ENCODE measurements around the gene PIGC.

Gene PIGC

DNA sequence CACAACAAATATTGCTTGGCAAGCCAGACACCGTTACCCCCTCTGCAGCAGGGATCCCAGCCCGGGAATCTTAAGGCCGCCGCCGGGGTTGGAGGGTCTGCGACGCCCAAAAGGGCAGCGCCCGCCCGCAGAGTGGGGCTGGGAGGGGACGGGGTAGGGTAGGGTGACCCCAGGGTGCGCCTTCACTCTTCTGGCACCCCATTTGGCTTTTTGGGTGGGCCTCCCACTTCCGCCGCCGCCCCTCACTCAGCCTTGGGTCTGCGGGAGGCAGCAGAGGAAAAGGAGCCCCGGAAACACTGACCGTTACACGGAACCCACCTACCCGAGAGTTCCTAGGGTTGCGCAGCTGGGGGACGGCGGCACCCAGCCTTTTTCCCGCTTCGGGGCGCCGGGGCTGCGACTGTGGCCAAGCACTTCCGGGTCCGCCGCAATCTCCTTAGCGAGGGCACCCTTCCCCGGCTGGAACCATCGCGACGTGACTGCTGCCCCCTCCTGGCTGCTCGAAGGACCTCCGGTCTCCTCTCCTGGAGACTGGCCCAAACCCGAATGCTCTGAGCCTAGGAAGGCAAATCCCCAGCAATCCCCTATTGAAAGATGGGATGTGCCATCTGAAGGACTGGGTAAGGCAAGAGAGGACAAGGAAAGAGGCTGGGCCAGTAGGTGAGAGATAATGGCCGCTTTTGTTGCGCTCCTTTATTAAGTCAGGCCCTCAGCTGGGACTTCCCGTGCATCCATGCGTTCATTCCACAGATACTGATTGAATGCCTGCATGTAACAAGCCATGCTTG lies at the start of gene PIGC:
Gene PIGC, minus strand, starts transcription at position 404 of the 788 bp plus-strand sequence. CDS start 1,447 bp downstream, outside the sequence.
- peak; percentile 92 for DNase-seq (ENCODE audit: insufficient read length, low spot score)
- peak; percentile 94 for FAIRE-seq

DNA sequence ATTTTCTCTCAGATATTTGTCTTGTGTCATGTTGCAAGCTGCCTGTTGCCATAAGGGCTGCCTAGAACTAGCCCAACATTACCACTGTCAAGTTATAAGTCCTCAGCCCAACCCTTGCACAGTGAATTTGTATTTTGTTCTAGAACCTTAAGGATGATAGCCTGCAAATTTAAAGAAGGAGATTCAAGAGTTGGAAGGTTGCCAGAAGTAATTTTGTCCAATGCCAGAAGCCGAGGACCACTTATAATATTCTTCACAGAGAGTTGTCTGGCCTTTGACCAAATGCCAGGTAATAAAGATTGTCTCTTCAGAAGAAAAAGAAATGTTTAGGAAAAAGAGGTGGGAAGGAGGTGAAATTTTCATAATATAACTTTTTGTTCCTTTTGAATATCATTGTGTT lies 48.6 kb upstream of the PIGC start:
- DNase-seq (ENCODE audit: insufficient read length, low spot score) (no peak), FAIRE-seq (no peak)

GRCh38 chr1:172489847-172490246 lies 46.0 kb upstream of the PIGC start:
- FAIRE-seq: no peak
- DNase-seq (ENCODE audit: insufficient read length, low spot score): no peak

DNA sequence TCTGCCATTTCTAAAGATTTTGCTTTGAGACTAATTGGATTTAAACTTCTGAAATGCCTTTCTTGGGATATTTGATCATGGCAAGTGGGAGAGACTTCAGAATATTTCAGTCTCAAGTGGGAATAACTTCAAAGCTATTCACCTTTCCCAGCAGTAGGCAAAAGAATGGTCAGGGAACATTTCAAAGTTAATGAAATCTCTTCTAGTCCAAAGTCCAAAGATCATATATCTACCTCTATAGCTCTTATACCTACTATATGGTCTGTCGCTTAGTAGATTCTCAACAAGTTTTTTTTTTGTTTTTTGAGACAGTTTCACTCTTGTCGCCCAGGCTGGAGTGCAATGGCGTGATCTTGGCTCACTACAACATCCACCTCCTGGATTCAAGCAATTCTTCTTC lies 44.5 kb upstream of the PIGC start:
- DNase-seq (ENCODE audit: insufficient read length, low spot score) (no peak), FAIRE-seq (no peak)

- DNase-seq (ENCODE audit: insufficient read length, low spot score): no peak
- FAIRE-seq: no peak
Measured at GRCh38 chr1:172487550-172487949, 43.7 kb upstream of the PIGC start.

- no peak for FAIRE-seq
- DNase-seq (ENCODE audit: insufficient read length, low spot score): no peak
Measured at GRCh38 chr1:172486805-172487454, 43.1 kb upstream of the PIGC start.

DNA sequence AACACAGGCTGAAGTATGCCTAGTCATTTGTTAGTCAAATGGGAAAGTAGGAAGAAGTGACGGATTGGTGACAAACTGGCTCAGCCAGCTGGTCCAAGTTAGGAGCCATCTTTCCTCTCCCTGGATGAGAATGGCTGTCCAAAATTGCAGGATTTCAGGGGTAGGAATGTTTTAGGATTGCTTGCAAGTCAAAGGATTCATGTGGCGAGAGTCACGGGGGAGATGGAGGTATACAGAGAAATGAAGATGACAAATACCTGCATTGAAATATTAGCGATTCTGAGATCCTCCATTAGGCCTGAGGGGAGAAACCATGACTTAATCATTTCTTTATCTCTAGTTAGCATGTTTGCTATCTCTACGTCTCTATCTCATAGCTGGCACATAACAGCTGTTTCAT lies 41.8 kb upstream of the PIGC start:
- DNase-seq (ENCODE audit: insufficient read length, low spot score) (no peak), FAIRE-seq (no peak)

GRCh38 chr1:172484252-172484651 lies 40.4 kb upstream of the PIGC start:
- DNase-seq (ENCODE audit: insufficient read length, low spot score) (no peak), FAIRE-seq (no peak)

DNA sequence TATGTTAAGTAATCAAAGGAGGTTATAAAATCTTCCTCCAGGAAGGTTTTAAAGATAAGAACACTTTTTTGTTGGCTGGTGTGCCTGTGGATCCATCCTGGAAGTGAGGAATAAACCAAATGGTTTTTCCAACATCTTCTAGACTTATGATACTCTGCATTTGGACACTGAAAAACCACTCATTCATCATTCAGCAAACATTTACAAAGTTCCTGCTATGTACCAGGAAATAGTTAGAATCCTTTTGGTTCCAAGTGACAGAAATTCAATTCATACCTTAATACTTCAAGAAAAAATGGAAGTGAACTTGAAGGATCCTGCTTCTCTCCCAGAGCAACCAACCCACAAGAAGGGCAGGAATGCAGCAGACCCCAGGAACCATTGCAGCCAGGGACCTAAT lies 39.6 kb upstream of the PIGC start:
- DNase-seq (ENCODE audit: insufficient read length, low spot score): no peak
- no peak for FAIRE-seq

DNA sequence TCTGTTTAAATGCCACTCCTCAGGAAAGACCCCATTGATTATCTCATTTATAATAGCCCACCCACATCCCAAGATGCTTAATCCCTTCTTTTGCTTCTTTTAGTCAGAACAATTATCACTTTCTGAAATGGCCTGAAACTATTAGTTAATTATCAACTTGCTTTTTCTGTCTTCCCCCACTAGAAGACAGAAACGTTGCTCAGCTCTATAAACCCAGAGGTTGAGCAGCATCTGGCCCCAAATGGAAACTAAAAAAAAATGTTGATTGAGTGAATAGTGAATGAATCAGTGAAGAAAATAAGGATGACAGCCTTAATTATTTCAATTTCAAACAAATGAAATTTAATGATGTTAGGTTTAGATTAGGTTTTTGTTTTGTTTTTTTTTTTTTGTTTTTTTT lies 38.2 kb upstream of the PIGC start:
- FAIRE-seq: no peak

DNA sequence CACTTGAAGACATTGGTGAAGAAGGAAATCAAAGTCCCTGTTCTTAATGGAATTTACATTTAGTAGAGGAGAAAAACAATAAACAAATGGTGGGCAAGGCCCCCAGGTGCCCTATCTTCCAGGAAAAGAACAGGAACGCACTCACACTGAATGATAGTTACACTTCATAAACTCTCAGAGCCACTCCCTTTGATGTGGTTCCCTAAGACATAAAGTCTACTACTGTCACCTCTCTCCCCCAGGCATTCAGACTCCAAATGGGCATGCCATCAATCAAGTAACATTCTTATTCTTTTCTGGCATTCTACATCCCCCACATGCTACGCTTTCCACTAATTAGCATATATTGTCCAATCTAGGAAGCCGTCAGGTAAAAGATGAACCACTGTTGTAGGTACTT lies 36.6 kb upstream of the PIGC start:
- DNase-seq (ENCODE audit: insufficient read length, low spot score): no peak
- FAIRE-seq: no peak

More for the DNA sequence above, 38.2 kb upstream of the PIGC start:
- DNase-seq (ENCODE audit: insufficient read length, low spot score): no peak

GRCh38 chr1:172478485-172478884 lies 34.6 kb upstream of the PIGC start:
- FAIRE-seq (no peak), DNase-seq (ENCODE audit: insufficient read length, low spot score) (no peak)

GRCh38 chr1:172477741-172478140 lies 33.9 kb upstream of the PIGC start:
- DNase-seq (ENCODE audit: insufficient read length, low spot score) (no peak), FAIRE-seq (no peak)

DNA sequence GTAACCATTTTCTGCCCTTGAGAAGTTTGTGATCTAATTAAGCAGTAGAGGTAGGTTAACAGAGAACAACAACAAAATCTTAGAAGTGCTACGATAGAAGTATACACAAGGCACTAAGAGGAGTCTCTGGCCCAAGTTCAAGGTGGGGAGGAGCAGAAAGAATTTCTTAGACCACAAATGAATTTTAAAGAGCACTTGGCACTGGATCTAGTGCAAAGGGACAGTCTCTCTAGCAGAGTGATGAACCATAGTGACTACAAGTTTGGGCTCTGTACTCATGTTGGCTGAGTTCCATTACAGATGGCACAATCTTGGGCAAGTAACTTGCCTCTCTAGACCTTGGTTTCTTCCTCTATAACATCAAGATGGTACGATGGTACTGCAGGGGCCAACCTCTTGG lies 33.3 kb upstream of the PIGC start:
- no peak for FAIRE-seq
- DNase-seq (ENCODE audit: insufficient read length, low spot score): no peak

DNA sequence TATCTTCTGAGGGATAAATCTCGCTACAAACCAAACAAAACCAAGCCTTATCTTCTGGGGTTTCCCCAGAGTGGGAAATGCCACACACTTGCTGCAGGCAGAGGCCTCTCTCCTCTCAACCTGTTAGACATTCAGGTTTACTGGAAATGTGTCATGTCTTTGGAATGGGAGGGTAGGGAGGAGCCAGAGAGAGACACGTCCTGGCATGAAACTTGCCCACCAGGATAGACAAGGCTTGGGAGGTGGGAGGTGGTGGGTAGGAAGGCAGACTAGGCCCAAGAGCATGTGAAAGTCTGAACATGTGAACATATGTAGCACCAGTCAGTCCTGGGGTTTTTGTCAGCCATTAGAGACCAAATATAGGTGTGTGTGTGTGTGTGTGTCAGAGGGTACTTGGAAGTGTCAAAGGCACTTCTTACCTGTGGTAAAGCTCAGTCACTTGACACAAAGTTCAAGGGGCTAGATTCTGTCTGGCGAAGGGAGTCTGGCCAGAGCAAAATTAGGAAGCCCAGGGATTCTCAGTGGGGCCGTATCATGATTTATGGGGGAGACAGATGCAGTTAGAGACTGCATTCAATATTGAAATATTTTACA lies 32.4 kb upstream of the PIGC start:
- FAIRE-seq (no peak), DNase-seq (ENCODE audit: insufficient read length, low spot score) (no peak)

- FAIRE-seq (no peak), DNase-seq (ENCODE audit: insufficient read length, low spot score) (no peak)
Measured at GRCh38 chr1:172473842-172474241, 30.0 kb upstream of the PIGC start.

DNA sequence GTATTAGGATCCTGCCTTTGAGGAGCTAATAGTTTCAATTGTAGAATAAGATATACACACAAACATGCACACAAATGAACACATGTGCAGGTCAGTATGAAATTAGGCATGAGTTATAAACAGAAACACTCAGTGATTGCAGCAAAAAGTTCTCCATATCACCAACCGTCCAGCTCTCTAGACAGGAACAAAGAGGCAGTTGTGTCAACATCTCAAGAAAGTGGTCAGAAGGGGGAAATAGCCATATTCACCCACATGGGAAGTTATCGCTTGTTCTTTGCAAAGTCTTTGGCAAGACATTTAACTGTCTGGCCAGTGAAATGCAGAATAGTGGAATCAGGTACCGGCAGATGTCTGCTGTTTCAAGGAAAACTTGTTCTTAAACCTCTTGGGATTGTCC lies 29.4 kb upstream of the PIGC start:
- no peak for DNase-seq (ENCODE audit: insufficient read length, low spot score)
- no peak for FAIRE-seq

DNA sequence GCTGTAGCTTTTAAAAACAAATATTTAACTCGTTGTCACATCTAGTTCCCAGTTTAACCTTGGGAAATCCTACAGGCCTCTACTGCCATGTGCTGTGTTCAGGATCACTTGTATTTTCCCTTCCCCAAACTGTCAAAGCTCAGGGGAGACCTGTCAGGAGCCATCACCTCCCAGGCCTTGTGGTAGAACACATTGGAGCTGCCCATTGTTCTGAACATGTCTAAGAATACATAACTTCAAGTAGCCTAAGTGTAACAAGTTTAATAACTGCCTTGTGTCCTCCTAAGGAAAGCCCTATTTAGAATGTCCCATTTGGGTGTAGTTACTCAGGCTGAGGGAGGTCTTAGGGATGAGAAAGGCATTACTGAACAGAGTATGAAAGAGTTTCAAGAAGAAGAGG lies 28.6 kb upstream of the PIGC start:
- DNase-seq (ENCODE audit: insufficient read length, low spot score) (no peak), FAIRE-seq (no peak)

- peak; percentile 26 for FAIRE-seq
- no peak for DNase-seq (ENCODE audit: insufficient read length, low spot score)
Measured at GRCh38 chr1:172471666-172472065, 27.8 kb upstream of the PIGC start.

DNA sequence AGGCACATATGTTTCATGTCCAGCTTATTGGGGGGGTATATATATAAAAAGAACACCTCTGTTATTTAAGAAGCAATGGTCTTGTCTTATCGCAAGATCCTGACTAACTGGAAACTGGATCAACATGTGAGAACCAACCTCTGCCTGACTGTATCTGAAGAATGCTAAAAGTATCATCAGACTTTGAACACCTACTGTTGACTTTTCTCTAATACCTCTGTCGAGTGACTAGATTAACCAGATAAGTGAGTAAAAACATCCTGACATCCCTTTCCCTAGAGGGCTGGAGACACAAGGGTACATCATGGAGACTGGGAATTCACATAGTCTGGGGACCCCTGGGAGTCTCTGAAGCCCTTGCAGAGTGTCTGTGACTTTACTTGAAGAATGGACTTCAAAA lies 26.3 kb upstream of the PIGC start:
- DNase-seq (ENCODE audit: insufficient read length, low spot score) (no peak), FAIRE-seq (no peak)

DNA sequence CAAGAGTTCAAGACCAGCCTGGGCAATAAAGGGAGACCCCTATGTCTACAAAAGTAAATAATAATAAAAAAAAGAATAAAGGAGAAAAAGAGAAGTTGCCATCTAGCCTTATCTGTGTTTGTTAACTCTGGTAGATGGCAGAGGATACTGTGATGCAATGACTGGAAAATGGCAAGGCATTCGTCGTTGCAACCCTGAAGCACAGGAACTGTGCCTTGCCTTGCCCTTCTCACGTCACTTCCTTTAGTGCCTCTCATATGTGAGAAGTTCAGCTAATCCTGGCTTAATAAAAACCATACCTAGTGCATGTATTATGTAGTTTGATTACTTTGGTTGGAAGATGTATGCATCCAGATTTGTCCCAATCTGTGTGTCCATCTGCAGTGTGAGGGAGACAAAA lies 25.8 kb upstream of the PIGC start:
- FAIRE-seq: no peak
- no peak for DNase-seq (ENCODE audit: insufficient read length, low spot score)

DNA sequence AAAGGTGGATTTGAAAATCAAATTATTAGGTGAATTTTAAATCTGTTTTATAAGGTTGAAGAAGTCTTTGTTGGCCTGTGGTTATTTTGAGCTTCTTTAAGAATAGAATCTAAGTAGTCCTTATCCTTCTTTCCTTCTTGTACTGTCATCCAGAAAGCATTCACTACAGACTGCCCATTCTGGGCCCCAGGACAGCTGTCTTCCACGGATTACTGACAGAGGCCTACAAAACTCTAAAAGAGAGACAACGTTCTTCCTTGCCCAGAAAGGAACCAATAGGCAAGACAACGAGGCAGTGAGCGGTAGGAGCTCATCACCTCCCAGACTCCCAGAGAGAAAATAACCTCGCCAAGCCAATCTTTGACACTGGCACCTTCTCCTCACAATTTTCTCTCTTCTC lies 24.4 kb upstream of the PIGC start:
- DNase-seq (ENCODE audit: insufficient read length, low spot score) (no peak), FAIRE-seq (no peak)

All from GM19239 (cell line).